Lower lobe of right lung (tissue), 2 donors: ENCODE results near the gene RALA. TPM values are rescaled to one million over a fixed set of nuclear protein-coding genes. Genes with fewer than 3 reads are reported as not detected.

Experiments
- ATAC-seq, 2 donors: fragments of 200-7000 bp; cut with Tn5 transposase; one replicate each; pipeline ENCODE4 v1.9.1; 2020 to 2022; ENCODE audit warnings: mild to moderate bottlenecking in 2 of 2, moderate library complexity in 2 of 2
- DNase-seq: peaks from one replicate; pipeline ENCODE4 v3.0.0-alpha.2; 2020
- H3K27ac ChIP-seq: fragments of 200-600 bp; one replicate; pipeline ENCODE4 v1.8.0; 2022
- H3K27me3 ChIP-seq: fragments of 200-600 bp; one replicate; pipeline ENCODE4 v1.8.0; 2022; ENCODE audit warnings: low read depth
- H3K36me3 ChIP-seq: fragments of 200-600 bp; one replicate; pipeline ENCODE4 v1.8.0; 2022; ENCODE audit warnings: mild to moderate bottlenecking
- H3K4me1 ChIP-seq: fragments of 200-600 bp; one replicate; pipeline ENCODE4 v1.8.0; 2022
- H3K4me3 ChIP-seq: fragments of 200-600 bp; one replicate; pipeline ENCODE4 v1.8.0; 2022; ENCODE audit warnings: mild to moderate bottlenecking
- H3K9me3 ChIP-seq: fragments of 200-600 bp; one replicate; pipeline ENCODE4 v1.8.0; 2022
- CTCF ChIP-seq: fragments of 200-600 bp; IDR thresholded peaks from one replicate; pipeline ENCODE4 v1.8.0; 2022; ENCODE audit warnings: antibody characterized with exemption, mild to moderate bottlenecking
- intact Hi-C: fragments of 100-400 bp; cut with DNase I; formaldehyde crosslinking; loops from one replicate; pipeline ENCODE4 v1.11.0; 2022
- total RNA-seq: library from RNA; stranded (reverse); fragmentation: NEBNext Ultra II Directional; extraction: Animal tissue kit (Norgen Biotek cat#: 25700); gene quantifications from one replicate; pipeline ENCODE4 v1.2.1, GENCODE V29; 2021
- donor health status: DM: no; HTN: yes; CAD: no; lungs with severe emphysema.

Gene RALA
- total RNA-seq, 1 donor from 2014 or later, result 48.0 TPM

GRCh38 chr7:39594988-39595620 is 28.3 kb upstream of the RALA start:
- DNase-seq (no peak), ATAC-seq (no peak)

GRCh38 chr7:39602351-39602750 is 21.0 kb upstream of the RALA start:
- intact Hi-C loops, result no loop called here
- Histone ChIP-seq H3K4me3 (no peak overlapping the region), H3K9me3 (no peaks in the 10 kb centered on the region), H3K36me3 (no peaks in the 10 kb centered on the region), H3K27ac (no peak overlapping the region), H3K27me3 (no peaks in the 10 kb centered on the region), H3K4me1 (no peaks in the 10 kb centered on the region)
- ATAC-seq, result no peak
- TF ChIP-seq CTCF, result no peak
- no peak for DNase-seq

More at GRCh38 chr7:39594988-39595620, 28.3 kb upstream of the RALA start:
- H3K27me3 ChIP-seq, result no peaks in the 10 kb centered on the region
- H3K4me3 ChIP-seq, result no peak overlapping the region
- H3K27ac ChIP-seq, result no peak overlapping the region
- H3K36me3 ChIP-seq, result no peaks in the 10 kb centered on the region
- no peaks in the 10 kb centered on the region for H3K4me1 ChIP-seq
- H3K9me3 ChIP-seq, result no peaks in the 10 kb centered on the region
- TF ChIP-seq CTCF, result no peak
- intact Hi-C loops, result no loop called here

DNA sequence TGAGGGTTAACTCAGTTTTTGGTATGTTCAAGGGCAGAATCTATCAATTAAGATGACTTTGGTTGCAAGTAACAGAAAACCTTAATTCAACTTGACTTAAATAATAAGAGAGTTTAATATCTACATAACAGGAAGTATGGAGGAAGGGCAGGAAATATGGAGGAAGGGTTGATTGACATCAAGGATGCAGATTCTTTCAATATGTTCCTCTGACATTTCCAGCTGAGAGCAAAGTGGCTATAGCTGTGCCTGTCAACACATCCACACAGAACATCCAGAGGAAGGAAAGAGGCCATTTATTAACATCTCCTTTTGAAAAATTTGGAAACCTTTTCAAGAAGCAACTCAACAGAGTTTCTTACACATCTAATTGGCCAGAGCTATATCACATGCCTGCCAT is 19.4 kb upstream of the RALA start:
- H3K27ac ChIP-seq, result no peak overlapping the region
- no peak overlapping the region for H3K4me3 ChIP-seq
- DNase-seq (no peak), ATAC-seq (no peak)
- H3K27me3 ChIP-seq, result no peaks in the 10 kb centered on the region
- H3K9me3 ChIP-seq, result no peaks in the 10 kb centered on the region
- peaks cover 3% of the 10 kb centered on the region for H3K4me1 ChIP-seq
- no peaks in the 10 kb centered on the region for H3K36me3 ChIP-seq
- no peak for TF ChIP-seq CTCF
- intact Hi-C loops, result no loop called here

GRCh38 chr7:39605087-39605486 is 18.3 kb upstream of the RALA start:
- DNase-seq, result no peak
- no peak for TF ChIP-seq CTCF
- no peaks in the 10 kb centered on the region for H3K9me3 ChIP-seq
- H3K36me3 ChIP-seq, result no peaks in the 10 kb centered on the region
- H3K27me3 ChIP-seq, result no peaks in the 10 kb centered on the region
- H3K4me3 ChIP-seq, result no peak overlapping the region
- no peak for ATAC-seq
- H3K27ac ChIP-seq, result no peak overlapping the region
- H3K4me1 ChIP-seq, result peaks cover 14% of the 10 kb centered on the region
- intact Hi-C loops, result no loop called here

- intact Hi-C loops, result no loop called here
- no peaks in the 10 kb centered on the region for H3K36me3 ChIP-seq
- H3K4me3 ChIP-seq, result no peak overlapping the region
- DNase-seq (no peak), ATAC-seq (no peak)
- H3K27ac ChIP-seq, result no peak overlapping the region
- no peaks in the 10 kb centered on the region for H3K27me3 ChIP-seq
- TF ChIP-seq CTCF, result no peak
- H3K4me1 ChIP-seq, result peaks cover 16% of the 10 kb centered on the region
- H3K9me3 ChIP-seq, result no peaks in the 10 kb centered on the region
These were observed 17.0 kb upstream of the RALA start for GRCh38 chr7:39606352-39606751.
